OCI-LY7 (cell line): ENCODE results near the gene PLIN1. TPM values are rescaled to one million over a fixed set of nuclear protein-coding genes. Genes with fewer than 3 reads are reported as not detected.

ENCODE experiments used
- BruUV-seq: library from RNA; stranded (reverse); fragments of 400-500 nt; replicated peaks from 2 replicates; lab custom pipeline; 2021; lab: Mats Ljungman, UMichigan
- CTCF ChIA-PET: fragments of 300-600 bp; sonication (Branson Sonifier 250); formaldehyde crosslinking; loops from one replicate; lab custom pipeline; 2022; ENCODE audit warnings: antibody characterized with exemption; ENCODE audit not compliant: unreplicated experiment; lab: Charles Lee
- POLR2A ChIA-PET: fragments of 300-600 bp; sonication (Branson Sonifier 250); formaldehyde crosslinking; loops from one replicate; lab custom pipeline; 2022; ENCODE audit warnings: antibody characterized with exemption; lab: Charles Lee
- DNase-seq: peaks from one replicate; pipeline ENCODE4 v3.0.0-alpha.2; 2015; ENCODE audit warnings: low spot score
- H2AFZ ChIP-seq: fragments of 200-600 bp; sonication (generic), shearing (Covaris generic); 2 replicates; pipeline ENCODE4 v1.6.1; 2014; ENCODE audit warnings: mild to moderate bottlenecking, antibody characterized with exemption, low read length, moderate library complexity
- H3K27ac ChIP-seq: fragments of 200-600 bp; sonication (generic); 2 replicates; pipeline ENCODE4 v1.5.1; 2014; ENCODE audit warnings: mixed run types, low read depth, mild to moderate bottlenecking, moderate library complexity, low read length, inconsistent platforms; ENCODE audit not compliant: poor library complexity, severe bottlenecking
- H3K36me3 ChIP-seq: fragments of 200-600 bp; sonication (generic); 2 replicates; pipeline ENCODE4 v1.6.1; 2014; ENCODE audit warnings: mild to moderate bottlenecking, antibody characterized with exemption, low read length, moderate library complexity, mixed read lengths; ENCODE audit not compliant: insufficient read depth
- H3K4me1 ChIP-seq: fragments of 200-600 bp; sonication (generic); 2 replicates; pipeline ENCODE4 v1.5.1; 2014; ENCODE audit warnings: mild to moderate bottlenecking, low read length; ENCODE audit not compliant: insufficient read depth, poor library complexity, severe bottlenecking
- H3K4me2 ChIP-seq: fragments of 200-600 bp; sonication (generic); 2 replicates; pipeline ENCODE4 v1.6.1; 2014; ENCODE audit warnings: mild to moderate bottlenecking, low read length
- H3K4me3 ChIP-seq: fragments of 200-600 bp; sonication (generic); 2 replicates; pipeline ENCODE4 v1.5.1; 2014; ENCODE audit warnings: mild to moderate bottlenecking, low read depth, low read length; ENCODE audit not compliant: poor library complexity, severe bottlenecking
- H3K79me2 ChIP-seq: fragments of 200-600 bp; sonication (generic); 2 replicates; pipeline ENCODE4 v1.6.1; 2016; ENCODE audit warnings: low read depth, mild to moderate bottlenecking, low read length, moderate library complexity, mixed read lengths; ENCODE audit not compliant: insufficient read depth
- H3K9me2 ChIP-seq: fragments of 200-600 bp; sonication (generic); 2 replicates; pipeline ENCODE4 v1.6.1; 2016; ENCODE audit warnings: mild to moderate bottlenecking, low read length, mixed read lengths; ENCODE audit not compliant: insufficient read depth
- H3K9me3 ChIP-seq: fragments of 200-600 bp; sonication (generic); 2 replicates; pipeline ENCODE4 v1.6.1; 2014; ENCODE audit warnings: mild to moderate bottlenecking, mixed run types, low read length, mixed read lengths
- H4K20me1 ChIP-seq: fragments of 200-600 bp; sonication (generic); 2 replicates; pipeline ENCODE4 v1.6.1; 2014; ENCODE audit warnings: mild to moderate bottlenecking, antibody characterized with exemption, low read length, moderate library complexity, mixed read lengths; ENCODE audit not compliant: insufficient read depth
- CTCF ChIP-seq: fragments of 200-600 bp; sonication (generic); conservative IDR thresholded peaks from 2 replicates; pipeline ENCODE4 v1.5.1; 2014; ENCODE audit warnings: mild to moderate bottlenecking, antibody characterized with exemption, low read length, moderate library complexity, mixed read lengths
- EZH2phosphoT487 ChIP-seq: fragments of 200-600 bp; sonication (generic); IDR thresholded peaks from 2 replicates; pipeline ENCODE4 v1.6.1; 2018; ENCODE audit warnings: low read depth, borderline replicate concordance, mild to moderate bottlenecking, mixed run types, antibody characterized with exemption, low read length, moderate library complexity, mixed read lengths
- intact Hi-C: fragments of 100-400 bp; cut with micrococcal nuclease; formaldehyde crosslinking; loops from one replicate; pipeline ENCODE4 v1.10.0; 2022; ENCODE audit not compliant: unreplicated experiment
- total RNA-seq, 2 experiments: library from RNA; depleted of rRNA in 1 of 2; stranded (reverse); fragments of >200 nt in 1 of 2; shearing (Covaris generic) in 1 of 2; gene quantifications; 2 replicates each; pipeline ENCODE4 v1.2.3, GENCODE V29; 2014 to 2022

The PLIN1 gene
- total RNA-seq, 2 experiments from 2014 or later = 0.19 TPM; not detected in 1

GRCh38 chr15:89628806-89629715 lies 50.1 kb downstream of the PLIN1 start:
- H3K27ac ChIP-seq = no peak overlapping the region
- H3K4me3 ChIP-seq = no peak overlapping the region
- H3K4me2 ChIP-seq = no peak overlapping the region
- H3K36me3 ChIP-seq = peaks cover 84% of the 10 kb centered on the region
- H3K4me1 ChIP-seq = no peaks in the 10 kb centered on the region
- CTCF ChIA-PET = interaction anchor here (0.6 kb wide), 1 partner anchor 1337 kb away, joined by 3 read pairs; no protein-coding TSS in a partner anchor
- TF ChIP-seq CTCF (no peak), EZH2phosphoT487 (no peak)
- H3K9me3 ChIP-seq = no peaks in the 10 kb centered on the region
- no TSS peak for BruUV-seq
- no peaks in the 10 kb centered on the region for H3K79me2 ChIP-seq
- H2AFZ ChIP-seq = no peak overlapping the region
- H4K20me1 ChIP-seq = no peaks in the 10 kb centered on the region
- intact Hi-C loops = no loop called here
- POLR2A ChIA-PET = interaction anchor here (1.1 kb wide), 1 partner anchor 17 kb away, joined by 3 read pairs; no protein-coding TSS in a partner anchor
- no peaks in the 10 kb centered on the region for H3K9me2 ChIP-seq
- DNase-seq = no peak

- intact Hi-C loops = no loop called here
- no peaks in the 10 kb centered on the region for H3K9me2 ChIP-seq
- no peak for DNase-seq
- peaks cover 91% of the 10 kb centered on the region for H3K36me3 ChIP-seq
- TF ChIP-seq CTCF (no peak), EZH2phosphoT487 (no peak)
- CTCF ChIA-PET = no interaction called here
- H3K79me2 ChIP-seq = no peaks in the 10 kb centered on the region
- no peaks in the 10 kb centered on the region for H3K9me3 ChIP-seq
- no peak overlapping the region for H3K4me3 ChIP-seq
- POLR2A ChIA-PET = interaction anchor here (1.1 kb wide), 1 partner anchor 17 kb away, joined by 3 read pairs; no protein-coding TSS in a partner anchor
- no peak overlapping the region for H2AFZ ChIP-seq
- no peak overlapping the region for H3K4me2 ChIP-seq
- H4K20me1 ChIP-seq = no peaks in the 10 kb centered on the region
- no peak overlapping the region for H3K27ac ChIP-seq
- H3K4me1 ChIP-seq = no peaks in the 10 kb centered on the region
- no TSS peak for BruUV-seq
Observed at GRCh38 chr15:89628301-89628700, 50.9 kb downstream of the PLIN1 start.
